Measurements from ENCODE around the gene LARP1B. TPM values are rescaled to one million over a fixed set of nuclear protein-coding genes. Genes with fewer than 3 reads are reported as not detected.

Gene LARP1B
- total RNA-seq, 1 experiment from 2014 or later = 20.3 TPM

DNA sequence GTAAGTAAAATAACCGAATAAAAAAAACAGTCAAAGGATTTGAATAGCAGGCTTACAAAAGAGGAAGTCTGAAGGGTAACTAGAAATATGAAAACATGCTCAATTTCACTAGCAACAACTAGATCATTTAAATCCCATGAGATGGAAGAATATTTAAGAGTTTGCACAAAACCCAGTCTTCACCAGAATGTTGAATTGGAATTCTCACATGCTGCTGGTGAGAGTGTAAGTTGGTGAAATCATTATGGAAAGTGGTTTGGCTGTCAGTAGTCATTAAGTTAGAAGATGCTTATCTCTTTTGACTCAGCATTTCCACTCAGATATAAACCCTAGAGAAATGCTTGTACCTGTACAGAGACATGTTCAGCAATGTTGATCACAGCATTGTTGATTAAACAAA is 116.4 kb downstream of the LARP1B start:
- intact Hi-C loops (cut with micrococcal nuclease; ENCODE audit: unreplicated experiment) = no loop called here
- Histone ChIP-seq H3K4me1 (ENCODE audit: insufficient read depth, low read length, poor library complexity, severe bottlenecking) (no peaks in the 10 kb centered on the region), H3K9me3 (ENCODE audit: low read depth, low read length, poor library complexity, severe bottlenecking) (no peaks in the 10 kb centered on the region), H3K27me3 (replicated peaks; ENCODE audit: insufficient read depth, low read depth, low read length, poor library complexity) (no peaks in the 10 kb centered on the region), H3K4me3 (ENCODE audit: low read depth, low read length, poor library complexity, severe bottlenecking) (no peak overlapping the region), H3K27ac (ENCODE audit: low read depth, low read length, poor library complexity, severe bottlenecking) (no peak overlapping the region), H3K36me3 (ENCODE audit: insufficient read depth, low read length, poor library complexity, severe bottlenecking) (no peaks in the 10 kb centered on the region)
- POLR2A ChIA-PET (ENCODE audit: low non-redundant PET) = no interaction called here
- DNase-seq (ENCODE audit: low spot score) = no peak
- CTCF ChIA-PET = no interaction called here
- TF ChIP-seq, protein P1, sequence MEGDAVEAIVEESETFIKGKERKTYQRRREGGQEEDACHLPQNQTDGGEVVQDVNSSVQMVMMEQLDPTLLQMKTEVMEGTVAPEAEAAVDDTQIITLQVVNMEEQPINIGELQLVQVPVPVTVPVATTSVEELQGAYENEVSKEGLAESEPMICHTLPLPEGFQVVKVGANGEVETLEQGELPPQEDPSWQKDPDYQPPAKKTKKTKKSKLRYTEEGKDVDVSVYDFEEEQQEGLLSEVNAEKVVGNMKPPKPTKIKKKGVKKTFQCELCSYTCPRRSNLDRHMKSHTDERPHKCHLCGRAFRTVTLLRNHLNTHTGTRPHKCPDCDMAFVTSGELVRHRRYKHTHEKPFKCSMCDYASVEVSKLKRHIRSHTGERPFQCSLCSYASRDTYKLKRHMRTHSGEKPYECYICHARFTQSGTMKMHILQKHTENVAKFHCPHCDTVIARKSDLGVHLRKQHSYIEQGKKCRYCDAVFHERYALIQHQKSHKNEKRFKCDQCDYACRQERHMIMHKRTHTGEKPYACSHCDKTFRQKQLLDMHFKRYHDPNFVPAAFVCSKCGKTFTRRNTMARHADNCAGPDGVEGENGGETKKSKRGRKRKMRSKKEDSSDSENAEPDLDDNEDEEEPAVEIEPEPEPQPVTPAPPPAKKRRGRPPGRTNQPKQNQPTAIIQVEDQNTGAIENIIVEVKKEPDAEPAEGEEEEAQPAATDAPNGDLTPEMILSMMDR (conservative IDR thresholded peaks at IDR 0.05; ENCODE audit: low read depth, low read length) = no peak
- no peak for TF ChIP-seq EZH2 (IDR thresholded peaks at IDR 0.05; ENCODE audit: borderline replicate concordance, low read depth, low read length, poor library complexity, severe bottlenecking)
- BruUV-seq (replicated peaks) = no TSS peak

DNA sequence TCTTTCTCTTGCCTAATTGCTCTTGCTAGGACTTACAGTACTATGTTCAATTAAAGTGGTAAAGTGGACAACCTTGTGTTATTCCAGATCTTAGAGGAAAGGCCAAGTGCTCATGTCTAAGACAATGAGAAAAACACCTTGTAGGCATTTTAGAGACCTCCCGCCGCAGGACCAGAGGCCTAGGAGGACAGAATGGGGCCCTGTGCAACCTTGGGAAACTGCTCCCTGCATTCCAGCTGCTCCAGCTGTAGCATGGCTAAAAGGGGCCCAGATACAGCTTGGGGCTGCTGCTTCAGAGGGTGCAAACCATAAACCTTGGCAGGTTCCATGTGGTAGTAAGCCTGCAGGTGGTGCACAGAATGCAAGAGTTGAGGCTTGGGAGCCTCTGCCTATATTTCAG is 125.5 kb downstream of the LARP1B start:
- Histone ChIP-seq H3K27ac (ENCODE audit: low read depth, low read length, poor library complexity, severe bottlenecking) (no peak overlapping the region), H3K9me3 (ENCODE audit: low read depth, low read length, poor library complexity, severe bottlenecking) (no peaks in the 10 kb centered on the region), H3K27me3 (replicated peaks; ENCODE audit: insufficient read depth, low read depth, low read length, poor library complexity) (no peaks in the 10 kb centered on the region), H3K4me1 (ENCODE audit: insufficient read depth, low read length, poor library complexity, severe bottlenecking) (no peaks in the 10 kb centered on the region), H3K4me3 (ENCODE audit: low read depth, low read length, poor library complexity, severe bottlenecking) (no peak overlapping the region), H3K36me3 (ENCODE audit: insufficient read depth, low read length, poor library complexity, severe bottlenecking) (no peaks in the 10 kb centered on the region)
- TF ChIP-seq, protein P1 (conservative IDR thresholded peaks at IDR 0.05; ENCODE audit: low read depth, low read length) = no peak
- TF ChIP-seq EZH2 (IDR thresholded peaks at IDR 0.05; ENCODE audit: borderline replicate concordance, low read depth, low read length, poor library complexity, severe bottlenecking) = no peak
- DNase-seq (ENCODE audit: low spot score) = no peak
- intact Hi-C loops (cut with micrococcal nuclease; ENCODE audit: unreplicated experiment) = no loop called here
- no TSS peak for BruUV-seq (replicated peaks)
- CTCF ChIA-PET = no interaction called here
- POLR2A ChIA-PET (ENCODE audit: low non-redundant PET) = no interaction called here

DNA sequence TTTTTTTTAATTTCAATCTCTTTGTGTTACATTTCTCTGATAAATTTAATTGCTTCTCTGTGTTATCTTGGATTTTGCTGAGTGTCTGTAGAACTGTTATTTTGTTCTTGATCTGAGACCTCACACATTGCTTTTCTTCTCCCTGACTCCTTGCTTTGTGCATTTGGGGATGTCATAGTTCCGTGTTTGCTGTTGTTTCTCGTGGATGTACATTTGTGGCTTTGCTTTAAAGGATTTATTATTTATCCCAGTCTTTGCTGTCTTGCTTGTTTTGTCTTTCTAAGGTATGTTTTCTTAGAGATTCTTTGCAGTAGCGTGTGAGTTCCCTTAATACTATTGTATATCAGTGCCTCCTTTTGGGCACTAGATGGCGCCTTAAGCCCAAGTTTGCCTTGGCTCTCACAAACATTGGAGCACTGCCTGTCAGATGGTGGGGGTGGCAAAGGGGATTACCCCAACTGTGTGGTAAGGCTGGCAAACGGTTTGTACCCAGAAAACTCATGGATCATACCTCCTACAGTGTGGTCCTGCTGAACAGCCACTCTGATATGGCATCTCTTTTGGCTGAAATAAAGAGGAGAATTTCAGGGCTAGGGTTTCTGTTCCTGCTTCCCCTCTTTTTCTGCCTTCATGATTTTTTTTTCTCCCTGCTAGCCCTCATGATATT is 130.1 kb downstream of the LARP1B start:
- TF ChIP-seq, protein P1 (conservative IDR thresholded peaks at IDR 0.05; ENCODE audit: low read depth, low read length) = peak; percentile 96
- TF ChIP-seq EZH2 (IDR thresholded peaks at IDR 0.05; ENCODE audit: borderline replicate concordance, low read depth, low read length, poor library complexity, severe bottlenecking) = no peak
- H3K9me3 ChIP-seq (ENCODE audit: low read depth, low read length, poor library complexity, severe bottlenecking) = no peaks in the 10 kb centered on the region
- ChIA-PET CTCF (interaction anchor here (0.6 to 0.7 kb wide), 4 partner anchors 35 to 493 kb away, joined by 3 to 5 read pairs (median 4); no protein-coding TSS in a partner anchor), POLR2A (ENCODE audit: low non-redundant PET) (no interaction called here)
- no peak overlapping the region for H3K27ac ChIP-seq (ENCODE audit: low read depth, low read length, poor library complexity, severe bottlenecking)
- H3K4me1 ChIP-seq (ENCODE audit: insufficient read depth, low read length, poor library complexity, severe bottlenecking) = no peaks in the 10 kb centered on the region
- no TSS peak for BruUV-seq (replicated peaks)
- no peaks in the 10 kb centered on the region for H3K36me3 ChIP-seq (ENCODE audit: insufficient read depth, low read length, poor library complexity, severe bottlenecking)
- no peak overlapping the region for H3K4me3 ChIP-seq (ENCODE audit: low read depth, low read length, poor library complexity, severe bottlenecking)
- no peaks in the 10 kb centered on the region for H3K27me3 ChIP-seq (replicated peaks; ENCODE audit: insufficient read depth, low read depth, low read length, poor library complexity)
- intact Hi-C loops (cut with micrococcal nuclease; ENCODE audit: unreplicated experiment) = loop anchor here (5.0 kb wide), 2 partner anchors 676 to 1151 kb away; no protein-coding TSS in a partner anchor
- DNase-seq (ENCODE audit: low spot score) = peak; percentile 79

All from A673 (cell line).